T1000 (cell line): ENCODE results near the gene F5.

Experiments used
- DNase-seq: peaks from one replicate; lab custom pipeline; 2025; ENCODE audit warnings: mixed read lengths; lab: John Stamatoyannopoulos, UW

Gene F5

DNA sequence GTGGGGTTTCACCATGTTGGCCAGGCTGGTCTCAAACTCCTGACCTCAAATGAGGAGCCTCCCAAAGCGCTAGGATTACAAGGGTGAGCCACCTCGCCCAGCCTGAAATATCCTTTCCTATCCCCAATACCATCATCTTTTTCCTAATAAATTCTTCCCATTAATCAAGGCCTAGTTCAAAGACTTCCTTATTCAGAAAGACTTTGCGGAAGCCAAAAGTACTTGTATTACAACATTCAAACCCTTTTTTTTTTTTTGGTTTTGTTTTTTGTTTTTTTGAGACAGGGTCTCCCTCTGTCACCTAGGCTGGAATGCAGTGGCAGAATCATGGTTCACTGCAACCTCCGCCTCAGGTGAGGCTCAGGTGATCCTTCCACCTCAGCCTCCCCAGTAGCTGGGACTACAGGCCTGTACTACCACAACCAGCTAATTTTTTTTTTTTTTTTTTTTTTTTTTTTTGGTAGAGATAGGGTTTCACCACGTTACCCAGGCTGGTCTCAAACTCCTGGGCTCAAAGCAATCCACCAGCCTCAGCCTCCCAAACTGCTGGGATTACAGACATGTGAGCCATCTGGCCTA lies 108.1 kb downstream of the F5 start:
- DNase-seq = no peak

GRCh38 chr1:169475806-169476387 lies 110.4 kb downstream of the F5 start:
- DNase-seq = no peak

- no peak for DNase-seq
Measured at GRCh38 chr1:169474302-169474995, 111.8 kb downstream of the F5 start.

- no peak for DNase-seq
Measured at GRCh38 chr1:169473347-169473746, 112.9 kb downstream of the F5 start.

DNA sequence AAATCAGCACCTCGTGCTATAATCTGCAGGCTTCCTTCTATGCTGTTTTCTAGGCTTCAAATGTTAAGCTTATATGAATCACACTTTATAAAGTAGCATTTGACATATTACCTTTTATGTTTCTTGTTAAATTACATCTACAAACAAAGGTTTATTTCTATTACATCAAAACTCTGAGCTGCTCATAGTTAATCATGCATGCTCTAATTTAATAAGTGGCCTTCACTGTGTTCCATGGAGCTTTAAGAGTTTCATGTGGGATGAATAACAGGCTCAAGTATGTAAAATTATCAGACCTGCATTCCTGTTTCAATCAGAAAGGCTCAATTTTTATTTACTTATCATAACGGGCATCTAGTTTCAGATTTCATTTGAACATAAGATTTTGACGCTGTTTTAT lies 113.5 kb downstream of the F5 start:
- no peak for DNase-seq

GRCh38 chr1:169468982-169469381 lies 117.3 kb downstream of the F5 start:
- DNase-seq = no peak

DNA sequence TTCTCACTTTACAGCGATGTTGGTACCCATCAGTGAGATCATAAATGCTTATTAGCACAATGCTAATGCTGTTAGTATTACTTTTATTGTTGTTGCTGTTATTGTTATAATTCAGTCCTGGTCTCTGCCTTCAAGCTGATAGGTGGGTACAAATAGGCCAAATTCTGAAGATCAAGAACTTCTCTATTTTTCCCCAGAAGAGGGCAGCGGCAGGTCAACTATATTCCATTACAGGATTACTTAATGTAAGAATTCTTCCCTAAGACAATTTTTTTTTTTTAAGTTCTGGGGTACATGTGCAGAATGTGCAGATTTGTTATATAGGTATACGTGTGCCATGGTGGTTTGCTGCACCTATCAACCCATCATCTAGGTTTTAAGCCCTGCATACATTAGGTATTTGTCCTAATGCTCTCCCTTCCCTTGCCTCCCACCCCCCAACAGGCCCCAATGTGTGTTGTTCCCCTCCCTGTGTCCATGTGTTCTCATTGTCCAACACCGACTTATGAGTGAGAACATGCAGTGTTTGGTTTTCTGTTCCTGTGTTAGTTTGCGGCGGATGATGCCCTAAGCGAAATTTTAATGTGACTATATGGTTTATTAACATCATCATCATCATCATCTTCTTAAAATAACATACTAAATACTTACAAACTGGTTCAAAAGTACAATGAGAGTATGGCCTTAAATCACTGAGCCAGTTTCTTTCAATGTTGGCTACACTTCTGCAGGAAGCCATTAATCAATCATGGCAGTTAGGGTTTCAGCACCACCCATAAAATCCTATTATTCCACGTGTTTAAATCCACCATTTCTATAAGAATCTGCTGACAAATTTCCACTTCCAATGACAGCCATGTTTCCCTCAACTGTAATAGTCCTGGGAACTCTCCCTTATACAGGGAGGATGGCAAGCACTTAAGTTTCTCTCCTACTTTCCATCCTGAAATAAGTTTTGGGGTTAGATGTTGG lies 119.7 kb downstream of the F5 start:
- DNase-seq = no peak

GRCh38 chr1:169465281-169465680 lies 121.0 kb downstream of the F5 start:
- no peak for DNase-seq
